Measurements from ENCODE around the gene C3orf80.

GRCh38 chr3:160196511-160197104 lies 28.6 kb upstream of the C3orf80 start:
- TF ChIP-seq USF2 (CRISPR knock-in tag; IDR thresholded peaks at IDR 0.05) (no peak), CTCF (IDR thresholded peaks at IDR 0.05) (no peak), PREB (CRISPR knock-in tag; IDR thresholded peaks at IDR 0.05; ENCODE audit: borderline replicate concordance) (no peak), ELF4 (CRISPR knock-in tag; IDR thresholded peaks at IDR 0.05; ENCODE audit: low read depth) (no peak), TCF7 (CRISPR knock-in tag; IDR thresholded peaks at IDR 0.05; ENCODE audit: low read depth) (no peak), NR2C2 (CRISPR knock-in tag; IDR thresholded peaks at IDR 0.05) (no peak), TP53 (CRISPR knock-in tag; IDR thresholded peaks at IDR 0.05) (no peak), CREM (CRISPR knock-in tag; IDR thresholded peaks at IDR 0.05) (no peak)
- TF ChIP-seq, protein P1, sequence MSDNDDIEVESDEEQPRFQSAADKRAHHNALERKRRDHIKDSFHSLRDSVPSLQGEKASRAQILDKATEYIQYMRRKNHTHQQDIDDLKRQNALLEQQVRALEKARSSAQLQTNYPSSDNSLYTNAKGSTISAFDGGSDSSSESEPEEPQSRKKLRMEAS (CRISPR knock-in tag; IDR thresholded peaks at IDR 0.05): no peak
- TF ChIP-seq, protein P2, sequence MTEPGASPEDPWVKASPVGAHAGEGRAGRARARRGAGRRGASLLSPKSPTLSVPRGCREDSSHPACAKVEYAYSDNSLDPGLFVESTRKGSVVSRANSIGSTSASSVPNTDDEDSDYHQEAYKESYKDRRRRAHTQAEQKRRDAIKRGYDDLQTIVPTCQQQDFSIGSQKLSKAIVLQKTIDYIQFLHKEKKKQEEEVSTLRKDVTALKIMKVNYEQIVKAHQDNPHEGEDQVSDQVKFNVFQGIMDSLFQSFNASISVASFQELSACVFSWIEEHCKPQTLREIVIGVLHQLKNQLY (CRISPR knock-in tag; IDR thresholded peaks at IDR 0.05): no peak
- TF ChIP-seq, protein P3, sequence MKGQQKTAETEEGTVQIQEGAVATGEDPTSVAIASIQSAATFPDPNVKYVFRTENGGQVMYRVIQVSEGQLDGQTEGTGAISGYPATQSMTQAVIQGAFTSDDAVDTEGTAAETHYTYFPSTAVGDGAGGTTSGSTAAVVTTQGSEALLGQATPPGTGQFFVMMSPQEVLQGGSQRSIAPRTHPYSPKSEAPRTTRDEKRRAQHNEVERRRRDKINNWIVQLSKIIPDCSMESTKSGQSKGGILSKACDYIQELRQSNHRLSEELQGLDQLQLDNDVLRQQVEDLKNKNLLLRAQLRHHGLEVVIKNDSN (CRISPR knock-in tag; IDR thresholded peaks at IDR 0.05): no peak
- TF ChIP-seq, protein P4, sequence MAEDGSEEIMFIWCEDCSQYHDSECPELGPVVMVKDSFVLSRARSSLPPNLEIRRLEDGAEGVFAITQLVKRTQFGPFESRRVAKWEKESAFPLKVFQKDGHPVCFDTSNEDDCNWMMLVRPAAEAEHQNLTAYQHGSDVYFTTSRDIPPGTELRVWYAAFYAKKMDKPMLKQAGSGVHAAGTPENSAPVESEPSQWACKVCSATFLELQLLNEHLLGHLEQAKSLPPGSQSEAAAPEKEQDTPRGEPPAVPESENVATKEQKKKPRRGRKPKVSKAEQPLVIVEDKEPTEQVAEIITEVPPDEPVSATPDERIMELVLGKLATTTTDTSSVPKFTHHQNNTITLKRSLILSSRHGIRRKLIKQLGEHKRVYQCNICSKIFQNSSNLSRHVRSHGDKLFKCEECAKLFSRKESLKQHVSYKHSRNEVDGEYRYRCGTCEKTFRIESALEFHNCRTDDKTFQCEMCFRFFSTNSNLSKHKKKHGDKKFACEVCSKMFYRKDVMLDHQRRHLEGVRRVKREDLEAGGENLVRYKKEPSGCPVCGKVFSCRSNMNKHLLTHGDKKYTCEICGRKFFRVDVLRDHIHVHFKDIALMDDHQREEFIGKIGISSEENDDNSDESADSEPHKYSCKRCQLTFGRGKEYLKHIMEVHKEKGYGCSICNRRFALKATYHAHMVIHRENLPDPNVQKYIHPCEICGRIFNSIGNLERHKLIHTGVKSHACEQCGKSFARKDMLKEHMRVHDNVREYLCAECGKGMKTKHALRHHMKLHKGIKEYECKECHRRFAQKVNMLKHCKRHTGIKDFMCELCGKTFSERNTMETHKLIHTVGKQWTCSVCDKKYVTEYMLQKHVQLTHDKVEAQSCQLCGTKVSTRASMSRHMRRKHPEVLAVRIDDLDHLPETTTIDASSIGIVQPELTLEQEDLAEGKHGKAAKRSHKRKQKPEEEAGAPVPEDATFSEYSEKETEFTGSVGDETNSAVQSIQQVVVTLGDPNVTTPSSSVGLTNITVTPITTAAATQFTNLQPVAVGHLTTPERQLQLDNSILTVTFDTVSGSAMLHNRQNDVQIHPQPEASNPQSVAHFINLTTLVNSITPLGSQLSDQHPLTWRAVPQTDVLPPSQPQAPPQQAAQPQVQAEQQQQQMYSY (CRISPR knock-in tag; IDR thresholded peaks at IDR 0.05): no peak

All from WTC11 (cell line).